Osteocyte (in vitro differentiated cells): ENCODE data around the gene ZBTB16. TPM values are rescaled to one million over a fixed set of nuclear protein-coding genes. Genes with fewer than 3 reads are reported as not detected.

Experiments
- DNase-seq: peaks from one replicate; pipeline ENCODE4 v3.0.0; 2021; ENCODE audit warnings: mixed read lengths; ENCODE audit not compliant: unreplicated experiment; ENCODE audit errors: extremely low spot score
- H3K27ac Mint-ChIP-seq: one replicate; pipeline ENCODE4 v1.8.0; 2021; ENCODE audit warnings: mild to moderate bottlenecking, mixed read lengths; ENCODE audit not compliant: unreplicated experiment
- H3K27me3 Mint-ChIP-seq: one replicate; pipeline ENCODE4 v1.8.0; 2021; ENCODE audit warnings: mixed read lengths; ENCODE audit not compliant: unreplicated experiment
- H3K36me3 Mint-ChIP-seq: one replicate; pipeline ENCODE4 v1.8.0; 2021; ENCODE audit warnings: mixed read lengths; ENCODE audit not compliant: unreplicated experiment
- H3K4me1 Mint-ChIP-seq: one replicate; pipeline ENCODE4 v1.8.0; 2021; ENCODE audit warnings: mixed read lengths; ENCODE audit not compliant: unreplicated experiment
- H3K4me3 Mint-ChIP-seq: one replicate; pipeline ENCODE4 v1.8.0; 2021; ENCODE audit warnings: mild to moderate bottlenecking, moderate library complexity, mixed read lengths; ENCODE audit not compliant: unreplicated experiment
- H3K9me3 Mint-ChIP-seq: one replicate; pipeline ENCODE4 v1.8.0; 2021; ENCODE audit warnings: mixed read lengths; ENCODE audit not compliant: unreplicated experiment
- total RNA-seq: library from RNA; stranded (reverse); gene quantifications from 2 replicates; pipeline ENCODE4 v1.2.1, GENCODE V29; 2021
- TF ChIP-seq, protein P1 (sequence below): fragments of 200-600 bp; sonication (generic); IDR thresholded peaks from 2 replicates; pipeline ENCODE4 v1.5.0; 2021; ENCODE audit warnings: antibody characterized with exemption, mild to moderate bottlenecking, moderate library complexity

The ZBTB16 gene
- total RNA-seq, 1 donor from 2014 or later: 20.3 TPM

DNA sequence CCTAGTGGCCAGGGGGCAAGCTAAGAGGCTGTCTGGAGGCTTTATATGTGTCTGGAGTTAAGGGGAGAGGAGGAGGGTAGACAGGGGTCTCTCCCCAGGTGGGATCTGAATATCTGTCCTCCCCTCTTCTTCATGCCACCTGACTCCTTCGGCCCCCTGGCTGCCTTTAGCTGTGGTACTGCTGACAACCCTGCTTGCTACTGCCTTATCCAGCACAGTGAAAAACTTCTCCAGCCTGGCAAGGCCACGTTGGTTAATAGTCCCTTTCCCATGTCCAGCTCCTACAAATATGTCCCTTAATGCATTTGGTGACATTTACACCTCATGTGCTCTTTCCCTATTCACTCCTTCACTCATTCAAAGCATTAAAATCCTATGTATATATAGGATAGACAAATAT is 194.3 kb downstream of the ZBTB16 start:
- no peak for DNase-seq
- Mint-ChIP-seq H3K27ac (no peak overlapping the region), H3K4me3 (no peak overlapping the region), H3K9me3 (no peaks in the 10 kb centered on the region), H3K36me3 (peaks cover 27% of the 10 kb centered on the region), H3K27me3 (peaks cover 4% of the 10 kb centered on the region), H3K4me1 (peaks cover 32% of the 10 kb centered on the region)
- TF ChIP-seq, protein P1, sequence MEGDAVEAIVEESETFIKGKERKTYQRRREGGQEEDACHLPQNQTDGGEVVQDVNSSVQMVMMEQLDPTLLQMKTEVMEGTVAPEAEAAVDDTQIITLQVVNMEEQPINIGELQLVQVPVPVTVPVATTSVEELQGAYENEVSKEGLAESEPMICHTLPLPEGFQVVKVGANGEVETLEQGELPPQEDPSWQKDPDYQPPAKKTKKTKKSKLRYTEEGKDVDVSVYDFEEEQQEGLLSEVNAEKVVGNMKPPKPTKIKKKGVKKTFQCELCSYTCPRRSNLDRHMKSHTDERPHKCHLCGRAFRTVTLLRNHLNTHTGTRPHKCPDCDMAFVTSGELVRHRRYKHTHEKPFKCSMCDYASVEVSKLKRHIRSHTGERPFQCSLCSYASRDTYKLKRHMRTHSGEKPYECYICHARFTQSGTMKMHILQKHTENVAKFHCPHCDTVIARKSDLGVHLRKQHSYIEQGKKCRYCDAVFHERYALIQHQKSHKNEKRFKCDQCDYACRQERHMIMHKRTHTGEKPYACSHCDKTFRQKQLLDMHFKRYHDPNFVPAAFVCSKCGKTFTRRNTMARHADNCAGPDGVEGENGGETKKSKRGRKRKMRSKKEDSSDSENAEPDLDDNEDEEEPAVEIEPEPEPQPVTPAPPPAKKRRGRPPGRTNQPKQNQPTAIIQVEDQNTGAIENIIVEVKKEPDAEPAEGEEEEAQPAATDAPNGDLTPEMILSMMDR: peak; percentile 19

DNA sequence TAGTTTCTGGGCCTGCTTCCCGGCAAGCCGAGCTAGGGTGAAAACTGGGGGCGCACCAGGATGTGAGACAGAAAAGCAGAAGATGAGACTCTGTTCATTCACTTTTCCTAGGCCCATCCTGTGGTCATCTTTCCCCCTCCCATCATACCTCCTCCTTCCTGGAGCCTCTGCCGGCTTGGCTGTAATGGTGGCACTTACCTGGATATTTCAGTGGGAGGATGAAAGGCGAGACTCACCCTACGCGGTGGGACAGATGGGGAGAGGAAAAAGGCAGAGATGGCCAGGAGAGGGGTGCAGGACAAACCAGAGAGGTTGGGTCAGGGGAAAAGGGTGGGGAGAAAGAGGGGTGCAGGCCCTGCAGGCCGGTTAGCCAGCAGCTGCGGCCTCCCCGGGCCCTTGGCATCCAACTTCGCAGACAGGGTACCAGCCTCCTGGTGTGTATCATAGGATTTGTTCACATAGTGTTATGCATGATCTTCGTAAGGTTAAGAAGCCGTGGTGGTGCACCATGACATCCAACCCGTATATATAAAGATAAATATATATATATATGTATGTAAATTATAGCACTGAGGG is 195.1 kb downstream of the ZBTB16 start:
- H3K27me3 Mint-ChIP-seq: peaks cover 6% of the 10 kb centered on the region
- no peak overlapping the region for H3K4me3 Mint-ChIP-seq
- peaks cover 27% of the 10 kb centered on the region for H3K36me3 Mint-ChIP-seq
- peaks cover 35% of the 10 kb centered on the region for H3K4me1 Mint-ChIP-seq
- TF ChIP-seq, protein P1: no peak
- no peak overlapping the region for H3K27ac Mint-ChIP-seq
- DNase-seq: no peak
- no peaks in the 10 kb centered on the region for H3K9me3 Mint-ChIP-seq

DNA sequence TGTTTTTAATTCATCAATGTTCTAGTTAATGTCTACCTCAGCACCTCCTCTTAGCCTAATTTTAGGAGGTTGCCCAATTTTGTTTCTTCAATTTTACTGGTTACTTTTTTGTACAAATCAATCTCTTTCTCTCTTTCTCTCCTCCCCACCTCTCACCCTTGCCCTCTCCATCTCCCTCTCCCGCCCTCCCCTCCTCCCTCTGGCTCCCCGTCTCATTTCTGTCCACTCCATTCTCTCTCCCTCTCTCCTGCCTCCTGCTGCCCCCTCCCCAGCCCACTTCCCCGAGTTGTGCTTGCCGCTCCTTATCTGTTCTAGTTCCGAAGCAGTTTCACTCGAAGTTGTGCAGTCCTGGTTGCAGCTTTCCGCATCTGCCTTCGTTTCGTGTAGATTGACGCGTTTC is 195.8 kb downstream of the ZBTB16 start:
- peaks cover 22% of the 10 kb centered on the region for H3K36me3 Mint-ChIP-seq
- no peak for DNase-seq
- H3K4me1 Mint-ChIP-seq: peaks cover 35% of the 10 kb centered on the region
- H3K27ac Mint-ChIP-seq: no peak overlapping the region
- no peaks in the 10 kb centered on the region for H3K9me3 Mint-ChIP-seq
- TF ChIP-seq, protein P1: no peak
- peaks cover 8% of the 10 kb centered on the region for H3K27me3 Mint-ChIP-seq
- H3K4me3 Mint-ChIP-seq: no peak overlapping the region

DNA sequence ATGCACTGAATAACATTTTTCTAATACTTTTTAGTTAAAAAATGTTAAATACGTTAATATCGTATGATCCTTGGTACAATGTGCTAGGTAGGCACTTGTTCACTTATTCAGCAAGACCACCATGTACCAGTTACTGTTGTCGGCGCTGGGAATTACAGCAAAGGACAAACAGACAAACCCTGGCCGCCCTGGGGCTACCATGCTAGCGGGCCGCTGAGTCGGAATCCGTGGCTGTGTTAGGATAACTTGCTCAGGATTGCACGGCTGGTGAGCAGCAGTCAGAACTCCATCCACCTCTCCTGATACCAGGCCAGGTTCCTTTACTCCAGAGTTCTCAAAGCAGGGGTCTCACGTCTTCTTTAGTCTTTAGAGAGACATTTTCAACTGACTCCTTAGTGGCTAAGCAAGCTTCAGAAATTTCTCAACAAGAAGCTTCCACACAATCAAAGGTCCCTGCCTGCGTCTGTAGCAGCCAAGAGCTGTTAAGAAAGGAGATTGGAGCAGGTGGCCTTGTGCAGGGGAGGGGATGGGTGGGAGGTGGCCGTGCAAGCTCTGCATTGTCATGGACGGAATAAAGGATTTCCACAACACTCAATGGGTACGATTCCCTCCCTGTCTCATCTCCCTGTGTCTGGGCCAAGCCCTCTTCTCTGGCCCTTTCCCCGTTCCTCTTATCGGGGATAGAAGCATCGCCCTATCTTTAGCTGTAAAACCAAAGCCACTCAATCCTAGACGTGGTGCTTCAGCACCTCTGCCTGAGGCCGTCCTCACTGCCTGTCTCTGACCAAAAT is 196.9 kb downstream of the ZBTB16 start:
- Mint-ChIP-seq H3K27ac (no peak overlapping the region), H3K9me3 (no peaks in the 10 kb centered on the region), H3K4me1 (peaks cover 35% of the 10 kb centered on the region), H3K27me3 (peaks cover 8% of the 10 kb centered on the region), H3K4me3 (no peak overlapping the region), H3K36me3 (peaks cover 12% of the 10 kb centered on the region)
- no peak for DNase-seq
- TF ChIP-seq, protein P1: no peak

DNA sequence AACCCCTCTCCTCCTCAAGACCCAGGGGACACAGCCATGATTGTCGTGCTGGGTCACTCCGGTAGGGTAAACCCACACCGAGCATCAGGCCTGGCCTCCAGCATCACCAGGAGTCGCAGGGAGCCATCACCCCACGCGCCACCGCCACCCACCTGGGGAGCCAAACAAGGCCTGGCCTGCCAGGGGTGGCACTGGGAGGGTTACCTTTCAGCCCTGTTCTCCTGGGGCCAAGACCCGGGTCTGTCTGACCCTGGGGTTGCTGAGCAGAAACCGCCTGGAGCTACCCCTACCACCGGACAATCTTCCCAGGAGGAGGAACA is 197.4 kb downstream of the ZBTB16 start:
- Mint-ChIP-seq H3K27me3 (peaks cover 8% of the 10 kb centered on the region), H3K4me1 (peaks cover 30% of the 10 kb centered on the region), H3K4me3 (no peak overlapping the region), H3K36me3 (peaks cover 8% of the 10 kb centered on the region), H3K9me3 (no peaks in the 10 kb centered on the region), H3K27ac (peak overlapping the region; percentile 68)
- DNase-seq: no peak
- TF ChIP-seq, protein P1: no peak
